Measurements from ENCODE around the gene PZP. TPM values are rescaled to one million over a fixed set of nuclear protein-coding genes. Genes with fewer than 3 reads are reported as not detected.
A peak's percentile ranks its signal among the peaks of the same experiment; 100 is the strongest.

Gene PZP
- total and polyA plus RNA-seq, 2 of the 13 experiments (the other 11 are each of a cell fraction or from before 2014, with no cell fraction given), result 0.07 to 0.89 TPM

GRCh38 chr12:9115731-9116559 is 92.2 kb downstream of the PZP start, which contains the start of gene A2M (continued):
- TF ChIP-seq ZNF142 (CRISPR knock-in tag; IDR thresholded peaks at IDR 0.05), result peak; percentile 40; the same call in 1 of the 2 replicates
- TF ChIP-seq ADNP (CRISPR knock-in tag; IDR thresholded peaks at IDR 0.05), result no peak
- TF ChIP-seq KAT8 (CRISPR knock-in tag; IDR thresholded peaks at IDR 0.05), result peak; percentile 85
- no peak for TF ChIP-seq HNRNPUL1 (IDR thresholded peaks at IDR 0.05; ENCODE audit: low read depth, low read length)
- TF ChIP-seq NONO (IDR thresholded peaks at IDR 0.05), result no peak
- TF ChIP-seq NONO (CRISPR knock-in tag; conservative IDR thresholded peaks at IDR 0.05), result peak; percentile 80
- TF ChIP-seq POLR2A (IDR thresholded peaks at IDR 0.05; ENCODE audit: insufficient read depth in 1 of 2, low read depth in 2 of 2, low read length in 2 of 2), result peak; percentile 98 to 99
- TF ChIP-seq ZNF652 (CRISPR knock-in tag; IDR thresholded peaks at IDR 0.05; ENCODE audit: borderline replicate concordance, low read depth), result 0 out of 2 replicates have a peak, but pooled peaks have one; percentile 32
- TF ChIP-seq HNRNPH1 (optimal IDR thresholded peaks at IDR 0.05; ENCODE audit: low read depth, low read length), result peak; percentile 56
- peak; percentile 96 for TF ChIP-seq ELF3 (CRISPR knock-in tag; IDR thresholded peaks at IDR 0.05)
- no peak; the same call in none of the 2 replicates for TF ChIP-seq THRA (CRISPR knock-in tag; IDR thresholded peaks at IDR 0.05; ENCODE audit: borderline replicate concordance)
- TF ChIP-seq FOSL2 (CRISPR knock-in tag; IDR thresholded peaks at IDR 0.05), result peak; percentile 63
- peak; percentile 99 for TF ChIP-seq RBM22 (optimal IDR thresholded peaks at IDR 0.05; ENCODE audit: low read length)
- peak; percentile 33; the same call in 1 of the 2 replicates for TF ChIP-seq ZSCAN9 (CRISPR knock-in tag; IDR thresholded peaks at IDR 0.05; ENCODE audit: borderline replicate concordance)
- no peak; the same call in 1 of the 2 replicates for TF ChIP-seq MIER2 (CRISPR knock-in tag; IDR thresholded peaks at IDR 0.05)
- TF ChIP-seq TFAP4 (IDR thresholded peaks at IDR 0.05; ENCODE audit: borderline replicate concordance, low read depth), result peak; percentile 36; the same call in 1 of the 2 replicates
- peak; percentile 87 for TF ChIP-seq SMAD3 (CRISPR knock-in tag; IDR thresholded peaks at IDR 0.05)
- TF ChIP-seq EP300 (IDR thresholded peaks at IDR 0.05; ENCODE audit: low read depth in 2 of 2, low read length in 2 of 2), result peak in 1 of 2 experiments; percentile 93; a peak in 2 of 4 replicates
- TF ChIP-seq EP300 (CRISPR knock-in tag; IDR thresholded peaks at IDR 0.05; ENCODE audit: borderline replicate concordance), result peak; percentile 79
- peak; percentile 30 to 74; a peak in 2 of 4 replicates for TF ChIP-seq HMGXB4 (CRISPR knock-in tag; IDR thresholded peaks at IDR 0.05; ENCODE audit: borderline replicate concordance in 1 of 2, low read depth in 1 of 2)
